Measurements from ENCODE around the gene GBP1. TPM values are rescaled to one million over a fixed set of nuclear protein-coding genes. Genes with fewer than 3 reads are reported as not detected.
A peak's percentile ranks its signal among the peaks of the same experiment; 100 is the strongest.
"Not testable (repeated sequence)": the region's sequence is repeated elsewhere in the genome, so short reads cannot be mapped to it uniquely, and the experiment has no call there.

Gene GBP1
- total and polyA plus RNA-seq, 2 donors (not counting 1 experiment from before 2014, with no cell fraction given): 45.6 to 74.2 TPM

GRCh38 chr1:89087241-89087640 is 22.2 kb upstream of the GBP1 start:
- no peak overlapping the region for H2AFZ ChIP-seq (ENCODE audit: low read length)
- no peak overlapping the region for H3K4me3 ChIP-seq (replicated peaks in 1 of 4; ENCODE audit: control extremely low read depth in 1 of 4, insufficient read depth in 1 of 4, low read depth in 3 of 4, low read length in 4 of 4)
- no peak for DNase-seq (ENCODE audit: low read depth in 2 of 2)
- H3K27ac ChIP-seq (ENCODE audit: insufficient read depth, low read length): no peak overlapping the region
- H3K27me3 ChIP-seq (ENCODE audit: control insufficient read depth, insufficient read depth, low read length): no peaks in the 10 kb centered on the region
- TF ChIP-seq, protein P1, sequence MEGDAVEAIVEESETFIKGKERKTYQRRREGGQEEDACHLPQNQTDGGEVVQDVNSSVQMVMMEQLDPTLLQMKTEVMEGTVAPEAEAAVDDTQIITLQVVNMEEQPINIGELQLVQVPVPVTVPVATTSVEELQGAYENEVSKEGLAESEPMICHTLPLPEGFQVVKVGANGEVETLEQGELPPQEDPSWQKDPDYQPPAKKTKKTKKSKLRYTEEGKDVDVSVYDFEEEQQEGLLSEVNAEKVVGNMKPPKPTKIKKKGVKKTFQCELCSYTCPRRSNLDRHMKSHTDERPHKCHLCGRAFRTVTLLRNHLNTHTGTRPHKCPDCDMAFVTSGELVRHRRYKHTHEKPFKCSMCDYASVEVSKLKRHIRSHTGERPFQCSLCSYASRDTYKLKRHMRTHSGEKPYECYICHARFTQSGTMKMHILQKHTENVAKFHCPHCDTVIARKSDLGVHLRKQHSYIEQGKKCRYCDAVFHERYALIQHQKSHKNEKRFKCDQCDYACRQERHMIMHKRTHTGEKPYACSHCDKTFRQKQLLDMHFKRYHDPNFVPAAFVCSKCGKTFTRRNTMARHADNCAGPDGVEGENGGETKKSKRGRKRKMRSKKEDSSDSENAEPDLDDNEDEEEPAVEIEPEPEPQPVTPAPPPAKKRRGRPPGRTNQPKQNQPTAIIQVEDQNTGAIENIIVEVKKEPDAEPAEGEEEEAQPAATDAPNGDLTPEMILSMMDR (conservative IDR thresholded peaks at IDR 0.05 in 1 of 2, IDR thresholded peaks at IDR 0.05 in 1 of 2; ENCODE audit: low read depth in 1 of 2, low read length in 2 of 2): no peak
- TF ChIP-seq EZH2 (IDR thresholded peaks at IDR 0.05; ENCODE audit: low read length, missing control alignments): no peak
- no peaks in the 10 kb centered on the region for H4K20me1 ChIP-seq (ENCODE audit: control insufficient read depth, extremely low read depth, insufficient read depth, low read length)
- H3K79me2 ChIP-seq (ENCODE audit: control insufficient read depth, insufficient read depth, low read length): no peaks in the 10 kb centered on the region
- H3K4me1 ChIP-seq (ENCODE audit: control insufficient read depth, extremely low read depth, insufficient read depth, low read length): no peaks in the 10 kb centered on the region
- no peak overlapping the region for H3K4me2 ChIP-seq (ENCODE audit: extremely low read depth, insufficient read depth, low read length)
- H3K9ac ChIP-seq (ENCODE audit: insufficient read depth, low read length): no peak overlapping the region
- no peaks in the 10 kb centered on the region for H3K9me3 ChIP-seq (ENCODE audit: control insufficient read depth, insufficient read depth, low read depth, low read length)
- H3K36me3 ChIP-seq (ENCODE audit: control insufficient read depth, insufficient read depth, low read length): no peaks in the 10 kb centered on the region

- no peak overlapping the region for H2AFZ ChIP-seq (ENCODE audit: low read length)
- H3K4me3 ChIP-seq (replicated peaks in 1 of 4; ENCODE audit: control extremely low read depth in 1 of 4, insufficient read depth in 1 of 4, low read depth in 3 of 4, low read length in 4 of 4): no peak overlapping the region
- no peaks in the 10 kb centered on the region for H3K9me3 ChIP-seq (ENCODE audit: control insufficient read depth, insufficient read depth, low read depth, low read length)
- H3K27ac ChIP-seq (ENCODE audit: insufficient read depth, low read length): no peak overlapping the region
- no peaks in the 10 kb centered on the region for H3K27me3 ChIP-seq (ENCODE audit: control insufficient read depth, insufficient read depth, low read length)
- no peak overlapping the region for H3K9ac ChIP-seq (ENCODE audit: insufficient read depth, low read length)
- no peak overlapping the region for H3K4me2 ChIP-seq (ENCODE audit: extremely low read depth, insufficient read depth, low read length)
- H3K79me2 ChIP-seq (ENCODE audit: control insufficient read depth, insufficient read depth, low read length): no peaks in the 10 kb centered on the region
- peak; percentile 12 to 74 for DNase-seq (ENCODE audit: low read depth in 2 of 2)
- H4K20me1 ChIP-seq (ENCODE audit: control insufficient read depth, extremely low read depth, insufficient read depth, low read length): no peaks in the 10 kb centered on the region
- no peak for TF ChIP-seq EZH2 (IDR thresholded peaks at IDR 0.05; ENCODE audit: low read length, missing control alignments)
- TF ChIP-seq, protein P1 (conservative IDR thresholded peaks at IDR 0.05 in 1 of 2, IDR thresholded peaks at IDR 0.05 in 1 of 2; ENCODE audit: low read depth in 1 of 2, low read length in 2 of 2): peak; percentile 56 to 84
- no peaks in the 10 kb centered on the region for H3K36me3 ChIP-seq (ENCODE audit: control insufficient read depth, insufficient read depth, low read length)
- H3K4me1 ChIP-seq (ENCODE audit: control insufficient read depth, extremely low read depth, insufficient read depth, low read length): no peaks in the 10 kb centered on the region
These were observed 20.8 kb upstream of the GBP1 start for GRCh38 chr1:89085781-89086180.

DNA sequence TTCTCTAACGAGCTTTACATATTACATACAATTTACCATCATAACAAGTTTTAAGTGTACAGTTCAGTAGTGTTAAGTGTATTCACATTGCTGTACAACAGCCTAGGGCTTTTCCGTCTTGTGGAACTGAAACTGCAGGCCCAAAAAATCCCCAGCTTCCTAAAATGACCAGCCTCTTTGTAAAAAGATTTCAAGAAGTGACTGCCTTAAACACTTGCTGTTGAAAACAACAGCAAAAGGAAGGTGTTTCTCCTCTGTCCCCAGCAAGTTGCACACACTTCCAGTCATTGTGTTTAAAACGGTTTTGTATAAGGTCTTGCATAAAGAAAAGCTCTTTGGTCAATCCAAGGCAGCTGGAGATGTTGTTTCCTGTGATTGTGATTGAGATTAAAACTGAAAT is 16.0 kb upstream of the GBP1 start:
- Histone ChIP-seq H2AFZ (ENCODE audit: low read length) (no peak overlapping the region), H3K27ac (ENCODE audit: insufficient read depth, low read length) (no peak overlapping the region), H4K20me1 (ENCODE audit: control insufficient read depth, extremely low read depth, insufficient read depth, low read length) (no peaks in the 10 kb centered on the region), H3K4me3 (replicated peaks in 1 of 4; ENCODE audit: control extremely low read depth in 1 of 4, insufficient read depth in 1 of 4, low read depth in 3 of 4, low read length in 4 of 4) (no peak overlapping the region), H3K9ac (ENCODE audit: insufficient read depth, low read length) (no peak overlapping the region), H3K4me2 (ENCODE audit: extremely low read depth, insufficient read depth, low read length) (no peak overlapping the region), H3K27me3 (ENCODE audit: control insufficient read depth, insufficient read depth, low read length) (no peaks in the 10 kb centered on the region), H3K9me3 (ENCODE audit: control insufficient read depth, insufficient read depth, low read depth, low read length) (no peaks in the 10 kb centered on the region), H3K36me3 (ENCODE audit: control insufficient read depth, insufficient read depth, low read length) (no peaks in the 10 kb centered on the region), H3K79me2 (ENCODE audit: control insufficient read depth, insufficient read depth, low read length) (no peaks in the 10 kb centered on the region), H3K4me1 (ENCODE audit: control insufficient read depth, extremely low read depth, insufficient read depth, low read length) (no peaks in the 10 kb centered on the region)
- no peak for DNase-seq (ENCODE audit: low read depth in 2 of 2)
- TF ChIP-seq, protein P1 (conservative IDR thresholded peaks at IDR 0.05 in 1 of 2, IDR thresholded peaks at IDR 0.05 in 1 of 2; ENCODE audit: low read depth in 1 of 2, low read length in 2 of 2): no peak
- no peak for TF ChIP-seq EZH2 (IDR thresholded peaks at IDR 0.05; ENCODE audit: low read length, missing control alignments)

- not testable (repeated sequence) for DNase-seq (ENCODE audit: low read depth in 2 of 2); H3K27me3 ChIP-seq (ENCODE audit: control insufficient read depth, insufficient read depth, low read length); H2AFZ ChIP-seq (ENCODE audit: low read length); H4K20me1 ChIP-seq (ENCODE audit: control insufficient read depth, extremely low read depth, insufficient read depth, low read length); H3K9ac ChIP-seq (ENCODE audit: insufficient read depth, low read length); H3K9me3 ChIP-seq (ENCODE audit: control insufficient read depth, insufficient read depth, low read depth, low read length); H3K4me1 ChIP-seq (ENCODE audit: control insufficient read depth, extremely low read depth, insufficient read depth, low read length); H3K4me2 ChIP-seq (ENCODE audit: extremely low read depth, insufficient read depth, low read length); H3K36me3 ChIP-seq (ENCODE audit: control insufficient read depth, insufficient read depth, low read length); H3K4me3 ChIP-seq (replicated peaks in 1 of 4; ENCODE audit: control extremely low read depth in 1 of 4, insufficient read depth in 1 of 4, low read depth in 3 of 4, low read length in 4 of 4); H3K27ac ChIP-seq (ENCODE audit: insufficient read depth, low read length); H3K79me2 ChIP-seq (ENCODE audit: control insufficient read depth, insufficient read depth, low read length)
These were observed 15.1 kb upstream of the GBP1 start for GRCh38 chr1:89080068-89080467.

- H3K36me3 ChIP-seq (ENCODE audit: control insufficient read depth, insufficient read depth, low read length); H4K20me1 ChIP-seq (ENCODE audit: control insufficient read depth, extremely low read depth, insufficient read depth, low read length); H3K9me3 ChIP-seq (ENCODE audit: control insufficient read depth, insufficient read depth, low read depth, low read length); DNase-seq (ENCODE audit: low read depth in 2 of 2); H3K4me1 ChIP-seq (ENCODE audit: control insufficient read depth, extremely low read depth, insufficient read depth, low read length); H2AFZ ChIP-seq (ENCODE audit: low read length); H3K27ac ChIP-seq (ENCODE audit: insufficient read depth, low read length); H3K79me2 ChIP-seq (ENCODE audit: control insufficient read depth, insufficient read depth, low read length); H3K9ac ChIP-seq (ENCODE audit: insufficient read depth, low read length); H3K27me3 ChIP-seq (ENCODE audit: control insufficient read depth, insufficient read depth, low read length); H3K4me3 ChIP-seq (replicated peaks in 1 of 4; ENCODE audit: control extremely low read depth in 1 of 4, insufficient read depth in 1 of 4, low read depth in 3 of 4, low read length in 4 of 4); H3K4me2 ChIP-seq (ENCODE audit: extremely low read depth, insufficient read depth, low read length): not testable (repeated sequence)
These were observed 7.6 kb upstream of the GBP1 start for GRCh38 chr1:89072466-89073065.
